ENCODE measurements around the gene COL1A1. TPM values are rescaled to one million over a fixed set of nuclear protein-coding genes. Genes with fewer than 3 reads are reported as not detected.

The COL1A1 gene
- polyA plus RNA-seq, 1 of the 3 experiments (the other 2 are of a cell fraction), result 1,461 TPM

GRCh38 chr17:50180111-50180510 is 21.3 kb downstream of the COL1A1 start:
- no peak overlapping the region for H2AFZ ChIP-seq (ENCODE audit: low read depth)
- H3K9me2 ChIP-seq, result no peaks in the 10 kb centered on the region
- peaks cover 21 to 53% of the 10 kb centered on the region in 2 experiments; a peak in 3 of 4 replicates for H3K4me1 ChIP-seq (ENCODE audit: control insufficient read depth in 1 of 2, insufficient read depth in 2 of 2, low read depth in 1 of 2, low read length in 1 of 2)
- no peak overlapping the region for H3K9ac ChIP-seq
- H3K36me3 ChIP-seq (replicated peaks in 1 of 2; ENCODE audit: control insufficient read depth in 1 of 2, insufficient read depth in 2 of 2, low read length in 1 of 2), result peaks cover 8 to 13% of the 10 kb centered on the region in 2 experiments
- no peak for DNase-seq
- WGBS (ENCODE audit: low lambda C conversion rate), result 95% methylated on average over 4 of the region's 4 CpGs
- H4K20me1 ChIP-seq (ENCODE audit: insufficient read depth), result peaks cover 36% of the 10 kb centered on the region
- ChIA-PET CTCF (interaction anchor here (1.4 to 4.0 kb wide), 3 partner anchors 7 to 21 kb away, joined by 3 to 31 read pairs (median 30); partner anchors contain the start of gene COL1A1), POLR2A (no interaction called here)
- TF ChIP-seq FOXJ3 (CRISPR knock-in tag; IDR thresholded peaks at IDR 0.05), result no peak
- no peak for TF ChIP-seq RXRA (IDR thresholded peaks at IDR 0.05; ENCODE audit: borderline replicate concordance, low read depth)
- TF ChIP-seq EZH2phosphoT487 (IDR thresholded peaks at IDR 0.05; ENCODE audit: borderline replicate concordance, low read depth), result no peak
- TF ChIP-seq USF2 (IDR thresholded peaks at IDR 0.05; ENCODE audit: borderline replicate concordance, low read depth, low read length), result no peak
- no peak for TF ChIP-seq RFX5 (IDR thresholded peaks at IDR 0.05; ENCODE audit: low read length)
- no peak for TF ChIP-seq EP300 (IDR thresholded peaks at IDR 0.05; ENCODE audit: borderline replicate concordance in 1 of 2, low read depth in 1 of 2, low read length in 1 of 2)
- no peak for TF ChIP-seq CTCF (IDR thresholded peaks at IDR 0.05)
- TF ChIP-seq YY1 (IDR thresholded peaks at IDR 0.05; ENCODE audit: low read depth), result no peak
- no peak for TF ChIP-seq NRF1 (IDR thresholded peaks at IDR 0.05; ENCODE audit: low read depth, low read length)
- no peak for TF ChIP-seq IRF3 (IDR thresholded peaks at IDR 0.05; ENCODE audit: low read depth, low read length)
- H3K9me3 ChIP-seq, result no peaks in the 10 kb centered on the region
- no peak overlapping the region for H3K4me2 ChIP-seq
- peak overlapping the region in 1 of 2 experiments; percentile 100; a peak in 2 of 4 replicates for H3K27ac ChIP-seq (ENCODE audit: low read depth in 2 of 2, low read length in 1 of 2)
- H3K27me3 ChIP-seq (ENCODE audit: insufficient read depth), result no peaks in the 10 kb centered on the region
- H3F3A ChIP-seq (replicated peaks; ENCODE audit: insufficient read depth), result peaks cover 70% of the 10 kb centered on the region
- no peaks in the 10 kb centered on the region for H3K79me2 ChIP-seq (ENCODE audit: insufficient read depth)
- H3K4me3 ChIP-seq (ENCODE audit: low read depth in 2 of 2, low read length in 1 of 2), result no peak overlapping the region
